ENCODE data around the gene TRPM5. TPM values are rescaled to one million over a fixed set of nuclear protein-coding genes. Genes with fewer than 3 reads are reported as not detected.

Gene TRPM5, protein sequence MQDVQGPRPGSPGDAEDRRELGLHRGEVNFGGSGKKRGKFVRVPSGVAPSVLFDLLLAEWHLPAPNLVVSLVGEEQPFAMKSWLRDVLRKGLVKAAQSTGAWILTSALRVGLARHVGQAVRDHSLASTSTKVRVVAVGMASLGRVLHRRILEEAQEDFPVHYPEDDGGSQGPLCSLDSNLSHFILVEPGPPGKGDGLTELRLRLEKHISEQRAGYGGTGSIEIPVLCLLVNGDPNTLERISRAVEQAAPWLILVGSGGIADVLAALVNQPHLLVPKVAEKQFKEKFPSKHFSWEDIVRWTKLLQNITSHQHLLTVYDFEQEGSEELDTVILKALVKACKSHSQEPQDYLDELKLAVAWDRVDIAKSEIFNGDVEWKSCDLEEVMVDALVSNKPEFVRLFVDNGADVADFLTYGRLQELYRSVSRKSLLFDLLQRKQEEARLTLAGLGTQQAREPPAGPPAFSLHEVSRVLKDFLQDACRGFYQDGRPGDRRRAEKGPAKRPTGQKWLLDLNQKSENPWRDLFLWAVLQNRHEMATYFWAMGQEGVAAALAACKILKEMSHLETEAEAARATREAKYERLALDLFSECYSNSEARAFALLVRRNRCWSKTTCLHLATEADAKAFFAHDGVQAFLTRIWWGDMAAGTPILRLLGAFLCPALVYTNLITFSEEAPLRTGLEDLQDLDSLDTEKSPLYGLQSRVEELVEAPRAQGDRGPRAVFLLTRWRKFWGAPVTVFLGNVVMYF (N-terminal part only)
- total RNA-seq (2014; rRNA removed; shearing (Covaris generic)) (not detected in 2 replicates), polyA plus RNA-seq (2016; fragmentation: Nextera tagmentation; extraction: Ambion mirVana) (not detected in 2 replicates)
- long read RNA-seq = 0 reads

DNA sequence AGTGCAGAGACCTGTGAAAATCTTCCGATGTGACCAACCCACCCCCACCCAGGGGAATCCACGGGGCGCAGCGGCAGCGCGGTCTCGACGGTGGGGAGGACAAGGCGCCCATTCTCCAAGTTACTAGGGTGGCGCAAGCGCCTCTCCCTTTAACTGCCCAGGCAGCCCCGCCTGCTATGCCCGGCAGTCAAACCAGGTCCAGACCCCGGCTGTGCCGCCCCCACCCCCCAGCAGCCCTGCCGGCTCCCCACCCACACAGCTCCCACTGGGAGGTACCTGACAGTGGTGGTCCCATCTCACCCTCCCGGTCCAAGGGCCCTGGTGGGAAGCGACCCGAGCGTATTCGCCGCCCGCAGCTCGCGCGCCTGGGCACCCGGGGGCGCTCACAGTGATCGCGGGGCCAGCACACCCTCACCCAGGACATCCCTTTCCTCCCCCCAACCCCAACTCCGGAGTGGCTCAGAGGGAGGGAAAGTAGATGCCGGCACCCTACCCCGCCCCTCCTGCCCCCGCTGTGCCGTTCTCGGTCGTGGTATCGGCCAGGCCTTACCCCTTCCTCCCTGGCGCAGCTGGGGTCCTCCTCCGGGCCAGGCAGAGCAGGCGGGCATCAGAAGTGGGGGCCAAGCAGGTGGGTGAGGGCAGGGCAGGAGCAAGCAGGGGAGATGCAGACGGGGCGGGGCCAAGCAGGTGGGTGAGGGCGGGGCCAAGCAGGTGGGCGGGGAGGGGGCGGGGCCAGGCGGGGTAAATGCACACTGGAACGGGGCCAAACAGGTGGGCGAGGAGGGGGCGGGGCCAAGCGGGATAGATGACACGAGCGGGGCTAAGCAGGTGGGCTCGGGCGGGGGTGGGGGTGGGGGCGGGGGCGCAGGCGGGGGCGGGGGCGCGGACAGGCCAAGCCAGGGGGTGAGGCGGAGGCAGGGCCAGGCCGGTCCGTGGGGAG, at the start of gene TRPM5:
Gene TRPM5 (minus strand): TSS at position 634 of the 940 bp plus-strand sequence. CDS start 21,478 bp downstream, outside the sequence.
- Mint-ChIP-seq H3K27ac (no peak within 1 kb of the TSS), H3K4me3 (peak within 1 kb of the TSS; percentile 74), H3K4me1 (no peaks in the 10 kb centered on the region; the same call in 2 of the 3 replicates), H3K36me3 (ENCODE audit: low read depth) (no peaks in the 10 kb centered on the region), H3K9me3 (no peaks in the 10 kb centered on the region), H3K27me3 (ENCODE audit: insufficient read depth, low read depth, poor library complexity) (peaks cover 53% of the 10 kb centered on the region)
- no peak within 1 kb of the TSS for H3K27ac ChIP-seq (ENCODE audit: low read depth)
- H3K79me2 ChIP-seq (replicated peaks; ENCODE audit: insufficient read depth) = no peaks in the 10 kb centered on the region
- no peaks in the 10 kb centered on the region for H4K20me1 ChIP-seq (replicated peaks; ENCODE audit: insufficient read depth)
- H3K4me1 ChIP-seq (ENCODE audit: insufficient read depth) = no peaks in the 10 kb centered on the region; the same call in 1 of the 2 replicates
- peak within 1 kb of the TSS; percentile 81 for H3K4me2 ChIP-seq
- ATAC-seq (peak; percentile 53), DNase-seq (ENCODE audit: low spot score) (peak; percentile 79)
- H3K9me2 ChIP-seq (ENCODE audit: insufficient read depth) = no peaks in the 10 kb centered on the region
- H2AFZ ChIP-seq = peak within 1 kb of the TSS; percentile 95
- H3K27me3 ChIP-seq (ENCODE audit: insufficient read depth) = peaks cover 62% of the 10 kb centered on the region
- no peaks in the 10 kb centered on the region for H3F3A ChIP-seq (replicated peaks; ENCODE audit: low read depth)
- H3K4me3 ChIP-seq = peak within 1 kb of the TSS; percentile 68
- TF ChIP-seq, protein P1, sequence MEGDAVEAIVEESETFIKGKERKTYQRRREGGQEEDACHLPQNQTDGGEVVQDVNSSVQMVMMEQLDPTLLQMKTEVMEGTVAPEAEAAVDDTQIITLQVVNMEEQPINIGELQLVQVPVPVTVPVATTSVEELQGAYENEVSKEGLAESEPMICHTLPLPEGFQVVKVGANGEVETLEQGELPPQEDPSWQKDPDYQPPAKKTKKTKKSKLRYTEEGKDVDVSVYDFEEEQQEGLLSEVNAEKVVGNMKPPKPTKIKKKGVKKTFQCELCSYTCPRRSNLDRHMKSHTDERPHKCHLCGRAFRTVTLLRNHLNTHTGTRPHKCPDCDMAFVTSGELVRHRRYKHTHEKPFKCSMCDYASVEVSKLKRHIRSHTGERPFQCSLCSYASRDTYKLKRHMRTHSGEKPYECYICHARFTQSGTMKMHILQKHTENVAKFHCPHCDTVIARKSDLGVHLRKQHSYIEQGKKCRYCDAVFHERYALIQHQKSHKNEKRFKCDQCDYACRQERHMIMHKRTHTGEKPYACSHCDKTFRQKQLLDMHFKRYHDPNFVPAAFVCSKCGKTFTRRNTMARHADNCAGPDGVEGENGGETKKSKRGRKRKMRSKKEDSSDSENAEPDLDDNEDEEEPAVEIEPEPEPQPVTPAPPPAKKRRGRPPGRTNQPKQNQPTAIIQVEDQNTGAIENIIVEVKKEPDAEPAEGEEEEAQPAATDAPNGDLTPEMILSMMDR (conservative IDR thresholded peaks at IDR 0.05; ENCODE audit: low read depth in 2 of 2) = 0 out of 4 replicates have a peak, but pooled peaks of 1 of the 2 experiments have one; percentile 10
- TF ChIP-seq POLR2AphosphoS5 (IDR thresholded peaks at IDR 0.05; ENCODE audit: low read depth) = no peak
- H3K36me3 ChIP-seq (ENCODE audit: insufficient read depth) = no peaks in the 10 kb centered on the region

DNA sequence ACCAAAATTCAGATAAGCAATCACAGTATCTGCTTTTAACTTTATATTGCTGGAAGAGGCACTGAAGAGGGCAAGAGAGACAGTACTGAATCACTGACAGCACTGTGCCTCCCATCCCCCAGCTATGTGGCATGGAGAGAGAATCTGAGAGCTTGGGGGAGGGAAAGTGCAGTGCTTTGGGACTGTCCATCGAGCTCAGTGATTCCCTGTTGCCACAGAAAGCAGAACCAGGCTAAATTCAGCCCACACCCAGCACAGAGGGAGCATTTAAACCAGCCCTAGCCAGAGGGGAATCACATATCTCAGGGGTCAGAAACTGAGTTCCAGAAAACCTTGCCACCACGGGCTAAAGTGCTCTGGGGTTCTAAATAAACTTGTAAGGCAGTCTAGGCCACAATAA, 44.8 kb upstream of the TRPM5 start:
- Histone ChIP-seq H3K36me3 (ENCODE audit: insufficient read depth) (peaks cover 4% of the 10 kb centered on the region; the same call in 1 of the 2 replicates), H3K27me3 (ENCODE audit: insufficient read depth) (peaks cover 99% of the 10 kb centered on the region), H4K20me1 (replicated peaks; ENCODE audit: insufficient read depth) (no peaks in the 10 kb centered on the region), H3K9me2 (ENCODE audit: insufficient read depth) (0 out of 2 replicates have a peak, but pooled peaks cover 3% of the 10 kb centered on the region), H3K27ac (ENCODE audit: low read depth) (no peak overlapping the region), H3K79me2 (replicated peaks; ENCODE audit: insufficient read depth) (no peaks in the 10 kb centered on the region), H3K4me2 (no peak overlapping the region), H3F3A (replicated peaks; ENCODE audit: low read depth) (no peaks in the 10 kb centered on the region), H2AFZ (no peak overlapping the region), H3K4me1 (ENCODE audit: insufficient read depth) (no peaks in the 10 kb centered on the region), H3K4me3 (no peak overlapping the region)
- peaks cover 17% of the 10 kb centered on the region for H3K9me3 Mint-ChIP-seq
- no peak for DNase-seq (ENCODE audit: low spot score)
- peaks cover 50% of the 10 kb centered on the region for H3K27me3 Mint-ChIP-seq (ENCODE audit: insufficient read depth, low read depth, poor library complexity)
- no peak overlapping the region for H3K4me3 Mint-ChIP-seq
- no peak overlapping the region for H3K27ac Mint-ChIP-seq
- no peaks in the 10 kb centered on the region for H3K36me3 Mint-ChIP-seq (ENCODE audit: low read depth)
- no peaks in the 10 kb centered on the region for H3K4me1 Mint-ChIP-seq
- no peak for ATAC-seq
- TF ChIP-seq, protein P1 (conservative IDR thresholded peaks at IDR 0.05; ENCODE audit: low read depth in 2 of 2) = no peak
- no peak for TF ChIP-seq EZH2phosphoT487 (IDR thresholded peaks at IDR 0.05; ENCODE audit: unreplicated experiment)
- TF ChIP-seq, protein P2, sequence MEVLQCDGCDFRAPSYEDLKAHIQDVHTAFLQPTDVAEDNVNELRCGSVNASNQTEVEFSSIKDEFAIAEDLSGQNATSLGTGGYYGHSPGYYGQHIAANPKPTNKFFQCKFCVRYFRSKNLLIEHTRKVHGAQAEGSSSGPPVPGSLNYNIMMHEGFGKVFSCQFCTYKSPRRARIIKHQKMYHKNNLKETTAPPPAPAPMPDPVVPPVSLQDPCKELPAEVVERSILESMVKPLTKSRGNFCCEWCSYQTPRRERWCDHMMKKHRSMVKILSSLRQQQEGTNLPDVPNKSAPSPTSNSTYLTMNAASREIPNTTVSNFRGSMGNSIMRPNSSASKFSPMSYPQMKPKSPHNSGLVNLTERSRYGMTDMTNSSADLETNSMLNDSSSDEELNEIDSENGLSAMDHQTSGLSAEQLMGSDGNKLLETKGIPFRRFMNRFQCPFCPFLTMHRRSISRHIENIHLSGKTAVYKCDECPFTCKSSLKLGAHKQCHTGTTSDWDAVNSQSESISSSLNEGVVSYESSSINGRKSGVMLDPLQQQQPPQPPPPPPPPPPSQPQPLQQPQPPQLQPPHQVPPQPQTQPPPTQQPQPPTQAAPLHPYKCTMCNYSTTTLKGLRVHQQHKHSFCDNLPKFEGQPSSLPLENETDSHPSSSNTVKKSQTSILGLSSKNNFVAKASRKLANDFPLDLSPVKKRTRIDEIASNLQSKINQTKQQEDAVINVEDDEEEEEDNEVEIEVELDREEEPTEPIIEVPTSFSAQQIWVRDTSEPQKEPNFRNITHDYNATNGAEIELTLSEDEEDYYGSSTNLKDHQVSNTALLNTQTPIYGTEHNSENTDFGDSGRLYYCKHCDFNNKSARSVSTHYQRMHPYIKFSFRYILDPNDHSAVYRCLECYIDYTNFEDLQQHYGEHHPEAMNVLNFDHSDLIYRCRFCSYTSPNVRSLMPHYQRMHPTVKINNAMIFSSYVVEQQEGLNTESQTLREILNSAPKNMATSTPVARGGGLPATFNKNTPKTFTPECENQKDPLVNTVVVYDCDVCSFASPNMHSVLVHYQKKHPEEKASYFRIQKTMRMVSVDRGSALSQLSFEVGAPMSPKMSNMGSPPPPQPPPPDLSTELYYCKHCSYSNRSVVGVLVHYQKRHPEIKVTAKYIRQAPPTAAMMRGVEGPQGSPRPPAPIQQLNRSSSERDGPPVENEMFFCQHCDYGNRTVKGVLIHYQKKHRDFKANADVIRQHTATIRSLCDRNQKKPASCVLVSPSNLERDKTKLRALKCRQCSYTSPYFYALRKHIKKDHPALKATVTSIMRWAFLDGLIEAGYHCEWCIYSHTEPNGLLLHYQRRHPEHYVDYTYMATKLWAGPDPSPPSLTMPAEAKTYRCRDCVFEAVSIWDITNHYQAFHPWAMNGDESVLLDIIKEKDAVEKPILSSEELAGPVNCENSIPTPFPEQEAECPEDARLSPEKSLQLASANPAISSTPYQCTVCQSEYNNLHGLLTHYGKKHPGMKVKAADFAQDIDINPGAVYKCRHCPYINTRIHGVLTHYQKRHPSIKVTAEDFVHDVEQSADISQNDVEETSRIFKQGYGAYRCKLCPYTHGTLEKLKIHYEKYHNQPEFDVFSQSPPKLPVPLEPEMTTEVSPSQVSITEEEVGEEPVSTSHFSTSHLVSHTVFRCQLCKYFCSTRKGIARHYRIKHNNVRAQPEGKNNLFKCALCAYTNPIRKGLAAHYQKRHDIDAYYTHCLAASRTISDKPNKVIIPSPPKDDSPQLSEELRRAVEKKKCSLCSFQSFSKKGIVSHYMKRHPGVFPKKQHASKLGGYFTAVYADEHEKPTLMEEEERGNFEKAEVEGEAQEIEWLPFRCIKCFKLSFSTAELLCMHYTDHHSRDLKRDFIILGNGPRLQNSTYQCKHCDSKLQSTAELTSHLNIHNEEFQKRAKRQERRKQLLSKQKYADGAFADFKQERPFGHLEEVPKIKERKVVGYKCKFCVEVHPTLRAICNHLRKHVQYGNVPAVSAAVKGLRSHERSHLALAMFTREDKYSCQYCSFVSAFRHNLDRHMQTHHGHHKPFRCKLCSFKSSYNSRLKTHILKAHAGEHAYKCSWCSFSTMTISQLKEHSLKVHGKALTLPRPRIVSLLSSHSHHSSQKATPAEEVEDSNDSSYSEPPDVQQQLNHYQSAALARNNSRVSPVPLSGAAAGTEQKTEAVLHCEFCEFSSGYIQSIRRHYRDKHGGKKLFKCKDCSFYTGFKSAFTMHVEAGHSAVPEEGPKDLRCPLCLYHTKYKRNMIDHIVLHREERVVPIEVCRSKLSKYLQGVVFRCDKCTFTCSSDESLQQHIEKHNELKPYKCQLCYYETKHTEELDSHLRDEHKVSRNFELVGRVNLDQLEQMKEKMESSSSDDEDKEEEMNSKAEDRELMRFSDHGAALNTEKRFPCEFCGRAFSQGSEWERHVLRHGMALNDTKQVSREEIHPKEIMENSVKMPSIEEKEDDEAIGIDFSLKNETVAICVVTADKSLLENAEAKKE (CRISPR knock-in tag; IDR thresholded peaks at IDR 0.05) = no peak
- TF ChIP-seq CREB1 (CRISPR knock-in tag; IDR thresholded peaks at IDR 0.05; ENCODE audit: low read depth) = no peak
- no peak for TF ChIP-seq POLR2AphosphoS5 (IDR thresholded peaks at IDR 0.05; ENCODE audit: low read depth)

All from GM23338 (cell line).